ENCODE data around the gene LTA.
"Not testable (repeated sequence)": the region's sequence is repeated elsewhere in the genome, so short reads cannot be mapped to it uniquely, and the experiment has no call there.

Gene LTA

GRCh38 chr6:31543639-31544038 lies 28.4 kb upstream of the LTA start:
- DNase-seq: no peak

GRCh38 chr6:31544676-31545075 lies 27.4 kb upstream of the LTA start:
- no peak for DNase-seq

GRCh38 chr6:31545291-31545690 lies 26.8 kb upstream of the LTA start:
- no peak for DNase-seq

- peak; percentile 73 for DNase-seq
These were observed 25.6 kb upstream of the LTA start, which contains the start of gene ATP6V1G2 for GRCh38 chr6:31546339-31546957. TSS of gene ATP6V1G2 (minus strand) at chr6:31546608. CDS start at chr6:31546559, 49 bp downstream.

GRCh38 chr6:31546958-31547726 lies 24.9 kb upstream of the LTA start, which contains the start of gene NFKBIL1:
TSS of gene NFKBIL1 (plus strand) at chr6:31547608. CDS start at chr6:31547695, 87 bp downstream.
- peak; percentile 94 for DNase-seq

- no peak for DNase-seq
These were observed 24.2 kb upstream of the LTA start for GRCh38 chr6:31547727-31548543.

- DNase-seq: no peak
These were observed 23.6 kb upstream of the LTA start for GRCh38 chr6:31548544-31548873.

GRCh38 chr6:31551371-31551770 lies 20.7 kb upstream of the LTA start:
- not testable (repeated sequence) for DNase-seq

GRCh38 chr6:31556307-31556706 lies 15.8 kb upstream of the LTA start:
- no peak for DNase-seq

- DNase-seq: no peak
These were observed 14.4 kb upstream of the LTA start for GRCh38 chr6:31557443-31558317.

- no peak for DNase-seq
These were observed 13.8 kb upstream of the LTA start for GRCh38 chr6:31558318-31558625.

- DNase-seq: no peak
These were observed 13.2 kb upstream of the LTA start for GRCh38 chr6:31558631-31559500.

- no peak for DNase-seq
These were observed 12.5 kb upstream of the LTA start for GRCh38 chr6:31559606-31559957.

- DNase-seq: no peak
These were observed 12.0 kb upstream of the LTA start for GRCh38 chr6:31559958-31560696.

- DNase-seq: no peak
These were observed 11.4 kb upstream of the LTA start for GRCh38 chr6:31560697-31561058.

GRCh38 chr6:31567531-31568370 lies 4.3 kb upstream of the LTA start:
- no peak for DNase-seq

- DNase-seq: no peak
These were observed 3.5 kb upstream of the LTA start for GRCh38 chr6:31568537-31568961.

- no peak for DNase-seq
These were observed 2.1 kb upstream of the LTA start for GRCh38 chr6:31569861-31570536.

- DNase-seq: no peak
These were observed 1.4 kb downstream of the LTA start for GRCh38 chr6:31573239-31574105.

Measured in NCI-H524 treated with DMSO at 0.1 percent for 48 hours (cell line).